PFSK-1 (cell line): Measurements from ENCODE around the gene CNFN.

Experiments used
- FOXP2 ChIP-seq: optimal IDR thresholded peaks from 2 replicates; pipeline ENCODE3; 2011; ENCODE audit warnings: borderline replicate concordance, control low read depth, inconsistent platforms; ENCODE audit not compliant: insufficient read depth; ENCODE audit errors: extremely low read length, extremely low read depth
- POLR2AphosphoS5 ChIP-seq: IDR thresholded peaks from 2 replicates; pipeline ENCODE4 v1.6.1; 2012; ENCODE audit warnings: low read depth, mild to moderate bottlenecking, control low read depth, low read length, moderate library complexity
- SIN3A ChIP-seq: IDR thresholded peaks from 2 replicates; pipeline ENCODE4 v1.6.1; 2012; ENCODE audit warnings: mild to moderate bottlenecking, low read length, moderate library complexity, borderline replicate concordance; ENCODE audit not compliant: insufficient read depth
- TAF1 ChIP-seq: IDR thresholded peaks from 2 replicates; pipeline ENCODE4 v1.6.1; 2012; ENCODE audit warnings: low read length, control low read depth, borderline replicate concordance; ENCODE audit not compliant: insufficient read depth
- TF ChIP-seq, protein P1 (sequence below), 2 experiments: IDR thresholded peaks; 2 replicates each; pipeline versions ENCODE4 v1.6.1 to v1.8.0; 2011 to 2012; ENCODE audit warnings: low read depth in 2 of 2, low read length in 2 of 2, control low read depth in 1 of 2, inconsistent platforms in 1 of 2, mild to moderate bottlenecking in 1 of 2, moderate library complexity in 1 of 2; ENCODE audit not compliant: insufficient read depth in 1 of 2

The CNFN gene

DNA sequence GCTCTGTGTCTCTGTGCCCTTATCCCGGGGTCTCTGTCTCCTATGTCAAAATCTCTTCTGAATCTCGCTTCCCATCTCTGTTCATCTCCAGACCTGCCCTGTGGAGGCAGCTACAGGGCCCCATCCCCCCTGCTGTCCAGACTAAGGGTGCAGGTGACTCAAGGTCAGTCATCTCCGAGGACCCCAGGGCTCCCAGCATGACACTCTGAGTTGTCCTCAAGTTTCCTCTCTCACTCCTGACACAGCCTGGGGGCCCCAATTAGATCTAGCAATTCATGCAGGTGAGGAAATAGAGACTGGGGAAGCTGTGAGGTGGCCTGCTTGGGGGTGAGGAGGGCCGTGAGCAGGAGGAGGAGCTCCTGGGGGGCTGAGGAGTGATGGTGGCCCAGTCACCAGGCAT is 2.1 kb upstream of the CNFN start:
- TF ChIP-seq, protein P1, sequence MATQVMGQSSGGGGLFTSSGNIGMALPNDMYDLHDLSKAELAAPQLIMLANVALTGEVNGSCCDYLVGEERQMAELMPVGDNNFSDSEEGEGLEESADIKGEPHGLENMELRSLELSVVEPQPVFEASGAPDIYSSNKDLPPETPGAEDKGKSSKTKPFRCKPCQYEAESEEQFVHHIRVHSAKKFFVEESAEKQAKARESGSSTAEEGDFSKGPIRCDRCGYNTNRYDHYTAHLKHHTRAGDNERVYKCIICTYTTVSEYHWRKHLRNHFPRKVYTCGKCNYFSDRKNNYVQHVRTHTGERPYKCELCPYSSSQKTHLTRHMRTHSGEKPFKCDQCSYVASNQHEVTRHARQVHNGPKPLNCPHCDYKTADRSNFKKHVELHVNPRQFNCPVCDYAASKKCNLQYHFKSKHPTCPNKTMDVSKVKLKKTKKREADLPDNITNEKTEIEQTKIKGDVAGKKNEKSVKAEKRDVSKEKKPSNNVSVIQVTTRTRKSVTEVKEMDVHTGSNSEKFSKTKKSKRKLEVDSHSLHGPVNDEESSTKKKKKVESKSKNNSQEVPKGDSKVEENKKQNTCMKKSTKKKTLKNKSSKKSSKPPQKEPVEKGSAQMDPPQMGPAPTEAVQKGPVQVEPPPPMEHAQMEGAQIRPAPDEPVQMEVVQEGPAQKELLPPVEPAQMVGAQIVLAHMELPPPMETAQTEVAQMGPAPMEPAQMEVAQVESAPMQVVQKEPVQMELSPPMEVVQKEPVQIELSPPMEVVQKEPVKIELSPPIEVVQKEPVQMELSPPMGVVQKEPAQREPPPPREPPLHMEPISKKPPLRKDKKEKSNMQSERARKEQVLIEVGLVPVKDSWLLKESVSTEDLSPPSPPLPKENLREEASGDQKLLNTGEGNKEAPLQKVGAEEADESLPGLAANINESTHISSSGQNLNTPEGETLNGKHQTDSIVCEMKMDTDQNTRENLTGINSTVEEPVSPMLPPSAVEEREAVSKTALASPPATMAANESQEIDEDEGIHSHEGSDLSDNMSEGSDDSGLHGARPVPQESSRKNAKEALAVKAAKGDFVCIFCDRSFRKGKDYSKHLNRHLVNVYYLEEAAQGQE (IDR thresholded peaks at IDR 0.05; ENCODE audit: insufficient read depth in 1 of 2, low read depth in 2 of 2, low read length in 2 of 2): no peak
- TF ChIP-seq POLR2AphosphoS5 (no peak), TAF1 (no peak), SIN3A (no peak), FOXP2 (no peak)

DNA sequence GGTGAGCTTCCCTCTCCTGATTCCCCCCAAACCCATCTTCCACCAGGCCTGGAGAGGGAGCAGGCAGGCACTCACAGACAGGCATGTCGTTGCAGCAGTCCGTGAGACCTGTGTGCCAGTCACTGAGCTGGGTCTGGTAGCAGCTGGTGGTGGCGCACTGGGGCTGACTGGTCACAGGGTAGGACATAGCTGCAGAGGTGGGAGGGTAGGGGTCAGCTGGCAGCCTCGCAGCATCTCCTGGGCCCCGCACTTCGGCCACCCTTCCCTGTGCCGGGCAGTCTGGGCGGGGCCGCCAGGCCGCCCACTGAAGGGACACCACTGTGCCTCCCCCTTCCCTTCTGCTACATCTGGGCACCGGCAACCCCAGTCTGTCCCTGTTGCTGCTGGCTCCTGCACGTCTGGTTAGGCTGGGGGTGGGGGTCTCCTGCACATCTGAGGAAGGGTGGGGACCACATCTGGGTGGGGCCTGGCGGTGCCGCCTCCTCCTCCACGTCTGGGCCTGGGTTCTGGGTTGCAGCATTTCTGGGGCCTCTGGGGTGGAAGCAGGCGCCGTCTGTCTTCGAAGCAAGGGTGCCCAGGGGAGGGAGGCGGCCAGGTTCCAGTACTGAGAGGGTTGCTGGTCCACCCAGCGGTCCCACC is 1.1 kb downstream of the CNFN start:
- TF ChIP-seq SIN3A (no peak), POLR2AphosphoS5 (no peak), TAF1 (no peak), FOXP2 (no peak)
- TF ChIP-seq, protein P1 (IDR thresholded peaks at IDR 0.05; ENCODE audit: insufficient read depth in 1 of 2, low read depth in 2 of 2, low read length in 2 of 2): no peak

DNA sequence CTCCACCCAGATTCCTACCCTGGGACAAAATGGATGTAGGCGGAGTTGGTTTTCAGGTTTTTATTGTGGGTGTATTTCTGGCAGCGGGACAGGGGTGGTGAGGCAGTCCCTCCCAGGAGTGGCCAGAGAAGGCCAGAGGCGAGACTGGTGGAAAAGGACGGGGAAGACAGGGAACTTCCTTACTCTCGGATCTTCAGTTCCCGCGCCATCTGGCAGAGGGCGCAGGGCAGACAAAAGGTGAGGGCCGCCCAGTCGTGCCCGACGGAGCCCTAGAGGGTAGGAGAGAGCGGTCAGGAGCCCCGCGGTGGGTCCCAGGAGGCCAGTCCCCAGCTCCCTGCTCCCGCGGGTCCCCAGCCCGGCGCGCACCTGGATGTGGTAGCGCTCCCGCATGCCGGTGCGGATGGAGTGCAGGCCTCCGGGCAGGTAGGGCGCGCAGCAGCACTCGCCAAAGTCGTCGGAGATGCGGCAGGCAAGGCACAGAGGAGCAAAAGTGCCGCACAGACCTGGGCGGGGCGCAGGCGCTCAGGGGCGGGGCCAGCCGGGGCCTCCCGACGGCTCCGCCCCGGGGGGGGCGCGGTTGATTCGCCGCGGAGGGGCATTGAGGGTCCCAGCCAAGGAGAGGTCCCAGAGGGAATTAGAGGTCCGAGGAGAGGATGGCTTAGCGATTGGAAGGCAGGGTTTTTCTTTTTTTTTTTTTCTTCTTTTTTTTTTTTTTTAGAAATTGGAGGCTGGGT is 3.0 kb downstream of the CNFN start:
- TF ChIP-seq, protein P1 (IDR thresholded peaks at IDR 0.05; ENCODE audit: insufficient read depth in 1 of 2, low read depth in 2 of 2, low read length in 2 of 2): no peak
- TF ChIP-seq SIN3A (no peak), FOXP2 (peak; percentile 23)

DNA sequence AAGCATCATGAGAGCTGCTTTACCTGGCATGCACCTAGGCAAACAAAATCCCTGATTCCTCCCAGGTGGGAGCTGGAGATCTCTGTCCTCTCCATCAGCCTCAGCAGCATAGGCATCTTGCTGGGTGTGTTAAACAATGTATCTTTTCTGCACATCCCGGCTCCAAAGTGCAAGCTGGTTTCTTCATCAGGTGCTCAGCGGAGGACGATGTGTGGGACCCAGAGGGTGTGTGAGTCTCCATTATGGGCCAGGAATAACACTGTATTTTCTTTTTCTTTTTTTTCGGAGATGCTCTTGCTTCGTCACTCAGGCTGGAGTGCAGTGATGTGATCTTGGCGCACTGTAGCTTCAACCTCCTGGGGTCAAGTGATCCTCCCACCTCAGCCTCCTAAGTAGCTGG is 9.9 kb downstream of the CNFN start:
- TF ChIP-seq FOXP2: no peak
- TF ChIP-seq, protein P1 (IDR thresholded peaks at IDR 0.05; ENCODE audit: insufficient read depth in 1 of 2, low read depth in 2 of 2, low read length in 2 of 2): no peak
- no peak for TF ChIP-seq POLR2AphosphoS5
- no peak for TF ChIP-seq TAF1
- no peak for TF ChIP-seq SIN3A
